ENCODE measurements around the gene LTBP3. TPM values are rescaled to one million over a fixed set of nuclear protein-coding genes. Genes with fewer than 3 reads are reported as not detected.
A peak's percentile ranks its signal among the peaks of the same experiment; 100 is the strongest.

LTBP3 gene
- total RNA-seq, 4 donors from 2014 or later, result 48.7 to 467 (median 140) TPM

GRCh38 chr11:65503368-65503948 is 54.7 kb downstream of the LTBP3 start:
- Histone ChIP-seq H3K9me3 (no peaks in the 10 kb centered on the region), H3K4me3 (peak overlapping the region; percentile 74 to 93 (median 88)), H3K27ac (peak overlapping the region; percentile 98 to 100 (median 99)), H3K36me3 (peaks cover 0 to 60% (median 27%) of the 10 kb centered on the region in 4 donors), H3K27me3 (no peaks in the 10 kb centered on the region), H3K4me1 (peaks cover 5 to 41% (median 31%) of the 10 kb centered on the region in 4 donors)
- intact Hi-C loops (cut with DNase I; ENCODE audit: low total_unique reads) (no loop called here), in situ Hi-C loops (cut with MboI; ENCODE audit: low pct_ligation_motif_present in 1 of 4, low pct_unique_long_range_greater_than_20kb in 1 of 4, low sequenced_read_pairs in 3 of 4) (loop anchor here in 2 of 4 donors (10.0 kb wide), 1 partner anchor 79 kb away; the partner anchor contains the start of gene NEAT1 (in 2 of the 2))
- TF ChIP-seq EP300 (IDR thresholded peaks at IDR 0.05; ENCODE audit: low read depth) (no peak), POLR2AphosphoS5 (IDR thresholded peaks at IDR 0.05) (peak in 2 of 3 donors; percentile 18 to 93)
- WGBS, 2 donors (ENCODE audit: low coverage in 1 of 2), result 0 to 1% methylated on average over 3 of the region's 3 CpGs
- DNase-seq, result no peak

- Histone ChIP-seq H3K36me3 (peaks cover 0 to 60% (median 27%) of the 10 kb centered on the region in 4 donors), H3K27ac (peak overlapping the region; percentile 98 to 100 (median 99)), H3K4me1 (peaks cover 5 to 39% (median 30%) of the 10 kb centered on the region in 4 donors), H3K27me3 (no peaks in the 10 kb centered on the region), H3K9me3 (no peaks in the 10 kb centered on the region), H3K4me3 (peak overlapping the region; percentile 74 to 93 (median 88))
- intact Hi-C loops (cut with DNase I; ENCODE audit: low total_unique reads), result no loop called here
- DNase-seq, result no peak
- WGBS, 2 donors (ENCODE audit: low coverage in 1 of 2), result 0 to 1% methylated on average over 6 of the region's 6 CpGs
- in situ Hi-C loops (cut with MboI; ENCODE audit: low pct_ligation_motif_present in 1 of 4, low pct_unique_long_range_greater_than_20kb in 1 of 4, low sequenced_read_pairs in 3 of 4), result loop anchor here in 2 of 4 donors (10.0 kb wide), 1 partner anchor 78 kb away; the partner anchor contains the start of gene NEAT1 (in 2 of the 2)
- TF ChIP-seq POLR2A (IDR thresholded peaks at IDR 0.05) (peak; percentile 73), POLR2AphosphoS5 (IDR thresholded peaks at IDR 0.05) (peak; percentile 90 to 98 (median 93)), CTCF (IDR thresholded peaks at IDR 0.05) (no peak)
Observed at GRCh38 chr11:65502555-65503367, 55.4 kb downstream of the LTBP3 start.

- peak overlapping the region; percentile 98 to 100 (median 99) for H3K27ac ChIP-seq
- intact Hi-C loops (cut with DNase I; ENCODE audit: low total_unique reads) (no loop called here), in situ Hi-C loops (cut with MboI; ENCODE audit: low pct_ligation_motif_present in 1 of 4, low pct_unique_long_range_greater_than_20kb in 1 of 4, low sequenced_read_pairs in 3 of 4) (loop anchor here in 2 of 4 donors (10.0 kb wide), 1 partner anchor 77 kb away; the partner anchor contains the start of gene NEAT1 (in 2 of the 2))
- H3K4me3 ChIP-seq, result peak overlapping the region; percentile 74 to 93 (median 88)
- no peak for TF ChIP-seq POLR2AphosphoS5 (IDR thresholded peaks at IDR 0.05)
- TF ChIP-seq POLR2A (IDR thresholded peaks at IDR 0.05), result no peak
- no peak for TF ChIP-seq CTCF (IDR thresholded peaks at IDR 0.05)
- TF ChIP-seq EP300 (IDR thresholded peaks at IDR 0.05; ENCODE audit: low read depth), result no peak
- H3K36me3 ChIP-seq, result peaks cover 0 to 60% (median 27%) of the 10 kb centered on the region in 4 donors
- no peak for DNase-seq
- H3K27me3 ChIP-seq, result no peaks in the 10 kb centered on the region
- H3K9me3 ChIP-seq, result no peaks in the 10 kb centered on the region
- H3K4me1 ChIP-seq, result peaks cover 5 to 34% (median 29%) of the 10 kb centered on the region in 4 donors
Observed at GRCh38 chr11:65502274-65502554, 55.9 kb downstream of the LTBP3 start.

GRCh38 chr11:65501472-65502273 is 56.5 kb downstream of the LTBP3 start:
- peaks cover 0 to 60% (median 27%) of the 10 kb centered on the region in 4 donors for H3K36me3 ChIP-seq
- intact Hi-C loops (cut with DNase I; ENCODE audit: low total_unique reads), result no loop called here
- H3K4me3 ChIP-seq, result peak overlapping the region; percentile 74 to 93 (median 88)
- no peak for TF ChIP-seq CTCF (IDR thresholded peaks at IDR 0.05)
- TF ChIP-seq POLR2A (IDR thresholded peaks at IDR 0.05), result peak; percentile 61
- peak; percentile 55 to 93 (median 85) for TF ChIP-seq POLR2AphosphoS5 (IDR thresholded peaks at IDR 0.05)
- no peak for TF ChIP-seq EP300 (IDR thresholded peaks at IDR 0.05; ENCODE audit: low read depth)
- no peak for DNase-seq
- WGBS, 2 donors (ENCODE audit: low coverage in 1 of 2), result 0% methylated on average over 3 of the region's 3 CpGs
- peaks cover 9 to 33% (median 31%) of the 10 kb centered on the region in 4 donors for H3K4me1 ChIP-seq
- no peaks in the 10 kb centered on the region for H3K9me3 ChIP-seq
- peak overlapping the region; percentile 98 to 100 (median 99) for H3K27ac ChIP-seq
- in situ Hi-C loops (cut with MboI; ENCODE audit: low pct_ligation_motif_present in 1 of 4, low pct_unique_long_range_greater_than_20kb in 1 of 4, low sequenced_read_pairs in 3 of 4), result loop anchor here in 2 of 4 donors (10.0 kb wide), 1 partner anchor 77 kb away; the partner anchor contains the start of gene NEAT1 (in 2 of the 2)
- no peaks in the 10 kb centered on the region for H3K27me3 ChIP-seq

Measured in transverse colon (tissue), 4 donors.